Type B pancreatic cell (in vitro differentiated cells): ENCODE data around the gene PARP1. TPM values are rescaled to one million over a fixed set of nuclear protein-coding genes. Genes with fewer than 3 reads are reported as not detected.

Experiments used
- DNase-seq: peaks from one replicate; pipeline ENCODE4 v3.0.0; 2021; ENCODE audit warnings: mixed read lengths; ENCODE audit not compliant: unreplicated experiment; ENCODE audit errors: extremely low spot score
- H3K27ac Mint-ChIP-seq: 2 replicates; pipeline ENCODE4 v1.8.0; 2021; ENCODE audit warnings: mild to moderate bottlenecking, mixed read lengths
- H3K27me3 Mint-ChIP-seq: 2 replicates; pipeline ENCODE4 v1.8.0; 2021; ENCODE audit warnings: mixed read lengths
- H3K36me3 Mint-ChIP-seq: 2 replicates; pipeline ENCODE4 v1.8.0; 2021; ENCODE audit warnings: mixed read lengths
- H3K4me1 Mint-ChIP-seq: one replicate; pipeline ENCODE4 v1.8.0; 2021; ENCODE audit warnings: mixed read lengths; ENCODE audit not compliant: unreplicated experiment
- H3K4me3 Mint-ChIP-seq: 2 replicates; pipeline ENCODE4 v1.8.0; 2021; ENCODE audit warnings: mild to moderate bottlenecking, mixed read lengths
- H3K9me3 Mint-ChIP-seq: 2 replicates; pipeline ENCODE4 v1.8.0; 2021; ENCODE audit warnings: mixed read lengths
- total RNA-seq: library from RNA; stranded (reverse); gene quantifications from 2 replicates; pipeline ENCODE4 v1.2.1, GENCODE V29; 2021; ENCODE audit warnings: low replicate concordance
- TF ChIP-seq, protein P1 (sequence below): fragments of 200-600 bp; sonication (generic); conservative IDR thresholded peaks from 2 replicates; pipeline ENCODE4 v1.5.0; 2021; ENCODE audit warnings: antibody characterized with exemption, mild to moderate bottlenecking

The PARP1 gene
- total RNA-seq, 1 donor from 2014 or later, result 186 TPM

GRCh38 chr1:226411619-226412018 is 3.7 kb upstream of the PARP1 start:
- TF ChIP-seq, protein P1, sequence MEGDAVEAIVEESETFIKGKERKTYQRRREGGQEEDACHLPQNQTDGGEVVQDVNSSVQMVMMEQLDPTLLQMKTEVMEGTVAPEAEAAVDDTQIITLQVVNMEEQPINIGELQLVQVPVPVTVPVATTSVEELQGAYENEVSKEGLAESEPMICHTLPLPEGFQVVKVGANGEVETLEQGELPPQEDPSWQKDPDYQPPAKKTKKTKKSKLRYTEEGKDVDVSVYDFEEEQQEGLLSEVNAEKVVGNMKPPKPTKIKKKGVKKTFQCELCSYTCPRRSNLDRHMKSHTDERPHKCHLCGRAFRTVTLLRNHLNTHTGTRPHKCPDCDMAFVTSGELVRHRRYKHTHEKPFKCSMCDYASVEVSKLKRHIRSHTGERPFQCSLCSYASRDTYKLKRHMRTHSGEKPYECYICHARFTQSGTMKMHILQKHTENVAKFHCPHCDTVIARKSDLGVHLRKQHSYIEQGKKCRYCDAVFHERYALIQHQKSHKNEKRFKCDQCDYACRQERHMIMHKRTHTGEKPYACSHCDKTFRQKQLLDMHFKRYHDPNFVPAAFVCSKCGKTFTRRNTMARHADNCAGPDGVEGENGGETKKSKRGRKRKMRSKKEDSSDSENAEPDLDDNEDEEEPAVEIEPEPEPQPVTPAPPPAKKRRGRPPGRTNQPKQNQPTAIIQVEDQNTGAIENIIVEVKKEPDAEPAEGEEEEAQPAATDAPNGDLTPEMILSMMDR, result no peak
- H3K4me1 Mint-ChIP-seq, result peaks cover 6% of the 10 kb centered on the region
- H3K4me3 Mint-ChIP-seq, result no peak overlapping the region
- peaks cover 2% of the 10 kb centered on the region for H3K27me3 Mint-ChIP-seq
- no peaks in the 10 kb centered on the region for H3K9me3 Mint-ChIP-seq
- no peaks in the 10 kb centered on the region for H3K36me3 Mint-ChIP-seq
- H3K27ac Mint-ChIP-seq, result no peak overlapping the region
- DNase-seq, result no peak

DNA sequence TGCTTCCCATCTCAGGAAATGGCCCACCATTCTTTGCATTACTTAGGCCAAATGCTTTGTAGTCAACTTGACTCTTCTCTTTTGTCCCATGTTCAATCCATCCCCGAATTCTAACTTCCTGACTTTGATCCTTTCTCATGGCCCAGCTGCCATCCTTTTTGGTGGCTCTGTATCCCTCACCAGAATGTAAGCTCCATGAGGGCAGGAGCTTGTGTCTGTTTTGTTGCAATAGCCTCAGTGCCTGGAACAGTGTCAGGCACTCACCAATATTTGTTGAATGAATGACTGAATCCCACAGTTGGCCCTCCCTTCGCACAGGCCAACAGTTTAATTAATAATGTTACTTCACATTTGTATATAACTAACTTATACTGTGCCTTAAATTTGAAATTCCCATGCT is 3.1 kb upstream of the PARP1 start:
- TF ChIP-seq, protein P1, result no peak
- H3K27ac Mint-ChIP-seq, result no peak overlapping the region
- DNase-seq, result no peak
- no peaks in the 10 kb centered on the region for H3K9me3 Mint-ChIP-seq
- no peak overlapping the region for H3K4me3 Mint-ChIP-seq
- peaks cover 5% of the 10 kb centered on the region for H3K36me3 Mint-ChIP-seq
- H3K27me3 Mint-ChIP-seq, result no peaks in the 10 kb centered on the region
- H3K4me1 Mint-ChIP-seq, result peaks cover 13% of the 10 kb centered on the region

- Mint-ChIP-seq H3K4me1 (peaks cover 24% of the 10 kb centered on the region), H3K27me3 (no peaks in the 10 kb centered on the region), H3K36me3 (peaks cover 5% of the 10 kb centered on the region), H3K27ac (no peak overlapping the region), H3K9me3 (no peaks in the 10 kb centered on the region), H3K4me3 (no peak overlapping the region)
- TF ChIP-seq, protein P1, result no peak
- DNase-seq, result no peak
These were observed 1.5 kb upstream of the PARP1 start for GRCh38 chr1:226409392-226409791.

DNA sequence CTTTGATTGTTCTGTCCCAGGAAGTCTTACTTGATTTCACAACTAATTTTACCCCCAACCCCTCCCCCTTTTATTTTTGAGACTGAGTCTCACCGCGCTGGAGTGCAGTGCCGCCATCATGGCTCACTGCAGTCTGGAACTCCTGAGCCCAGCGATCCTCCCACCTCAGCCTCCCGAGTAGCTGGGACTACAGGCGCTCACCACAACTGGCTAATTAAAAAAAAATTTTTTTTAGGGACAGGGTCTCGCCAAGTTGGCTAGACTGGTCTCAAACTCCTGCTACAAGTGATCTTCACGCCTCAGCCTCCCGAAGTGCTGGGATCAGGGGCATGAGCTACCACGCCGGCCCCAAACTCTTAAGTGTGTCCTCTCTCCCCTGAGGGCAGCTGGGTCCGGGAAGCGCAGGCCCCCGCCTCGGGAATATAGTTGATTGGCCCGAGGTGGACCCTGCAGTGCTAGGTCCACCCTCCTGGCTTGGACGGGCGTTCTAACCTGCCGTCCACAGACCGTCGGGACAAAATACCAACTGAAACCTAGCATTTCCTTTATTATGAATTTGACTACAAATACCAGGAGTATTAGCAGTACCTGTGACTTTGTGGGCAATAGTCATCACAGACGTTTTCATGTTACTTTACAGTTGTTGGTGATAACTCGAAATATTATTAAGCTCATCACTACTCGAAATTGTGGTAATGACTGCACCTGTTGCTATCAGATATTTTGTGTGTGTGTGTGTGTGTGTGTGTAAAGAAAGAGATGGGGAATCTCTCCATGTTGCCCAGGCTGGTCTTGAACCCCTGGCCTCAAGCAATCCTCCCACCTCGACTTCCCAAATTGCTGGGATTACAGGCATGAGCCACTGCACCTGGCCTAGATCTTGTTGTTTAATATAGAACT is 642 bp upstream of the PARP1 start:
- Mint-ChIP-seq H3K9me3 (no peaks in the 10 kb centered on the region), H3K27ac (peak overlapping the region; percentile 89), H3K36me3 (peaks cover 5% of the 10 kb centered on the region), H3K4me1 (peaks cover 32% of the 10 kb centered on the region), H3K4me3 (peak overlapping the region; percentile 84), H3K27me3 (no peaks in the 10 kb centered on the region)
- no peak for DNase-seq
- TF ChIP-seq, protein P1, result peak; percentile 2

DNA sequence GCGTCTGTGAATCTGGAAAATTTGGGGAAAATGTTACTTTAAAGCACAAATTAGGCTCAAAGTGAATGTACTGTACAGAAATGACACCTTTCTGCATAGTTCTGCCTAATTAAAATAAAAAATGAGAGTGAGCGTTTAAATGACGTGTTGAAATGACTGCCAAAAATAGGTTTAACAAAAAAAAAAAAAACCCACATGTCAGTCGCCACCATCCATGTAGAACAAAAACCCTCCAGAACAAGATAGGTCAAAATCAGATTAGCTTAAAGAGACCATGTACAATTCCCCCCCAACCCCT is 745 bp downstream of the PARP1 start:
- Mint-ChIP-seq H3K4me3 (peak overlapping the region; percentile 97), H3K27me3 (no peaks in the 10 kb centered on the region), H3K36me3 (peaks cover 5% of the 10 kb centered on the region), H3K4me1 (peaks cover 35% of the 10 kb centered on the region), H3K9me3 (no peaks in the 10 kb centered on the region), H3K27ac (peak overlapping the region; percentile 89)
- TF ChIP-seq, protein P1, result no peak
- DNase-seq, result no peak
